ENCODE results near the gene MAPKAPK2. TPM values are rescaled to one million over a fixed set of nuclear protein-coding genes. Genes with fewer than 3 reads are reported as not detected.

Gene MAPKAPK2
- polyA plus RNA-seq, 1 of the 3 experiments (the other 2 are of a cell fraction): 46.8 TPM

DNA sequence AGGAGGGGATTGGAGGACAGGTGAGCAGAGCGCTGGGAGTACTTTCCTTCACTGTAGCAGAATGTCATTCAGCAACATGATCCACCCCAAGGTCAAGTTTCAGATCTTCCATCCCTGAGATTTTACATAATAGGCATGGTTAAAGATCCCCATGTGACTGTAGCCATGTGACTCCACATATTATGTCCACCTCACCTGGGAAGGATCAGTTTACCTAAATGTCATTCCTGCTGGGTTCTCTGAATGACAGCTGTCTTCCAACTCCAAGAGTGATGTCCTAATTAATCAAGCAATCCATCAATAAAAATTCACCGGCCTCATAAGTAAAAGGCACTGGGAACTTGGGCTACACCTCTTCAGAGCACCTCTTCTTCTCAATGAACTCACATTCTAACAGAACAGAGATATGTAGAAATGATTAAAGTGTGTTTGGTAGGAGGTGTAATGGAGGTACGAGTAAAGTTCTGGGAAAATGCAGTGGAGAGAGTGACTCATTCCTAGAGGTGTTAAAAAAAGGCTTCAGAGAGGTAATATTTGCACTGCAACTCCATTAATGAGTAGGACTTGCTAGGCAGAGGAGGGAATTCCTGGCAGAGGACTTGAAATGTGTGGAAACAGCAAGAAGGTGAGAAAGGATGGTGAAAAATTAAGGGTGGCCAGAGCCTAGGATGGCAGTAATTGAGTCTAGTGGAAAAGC is 22.2 kb upstream of the MAPKAPK2 start:
- Histone ChIP-seq H3K9me3 (no peaks in the 10 kb centered on the region), H3K27ac (ENCODE audit: low read depth in 2 of 2, low read length in 1 of 2) (no peak overlapping the region), H3K27me3 (ENCODE audit: insufficient read depth) (peaks cover 23% of the 10 kb centered on the region; the same call in 1 of the 2 replicates), H3K36me3 (replicated peaks in 1 of 2; ENCODE audit: control insufficient read depth in 1 of 2, insufficient read depth in 2 of 2, low read length in 1 of 2) (no peaks in the 10 kb centered on the region), H3F3A (replicated peaks; ENCODE audit: insufficient read depth) (no peaks in the 10 kb centered on the region), H3K4me2 (no peak overlapping the region), H3K4me3 (ENCODE audit: low read depth in 2 of 2, low read length in 1 of 2) (no peak overlapping the region), H3K9me2 (no peaks in the 10 kb centered on the region), H2AFZ (ENCODE audit: low read depth) (no peak overlapping the region), H3K79me2 (ENCODE audit: insufficient read depth) (no peaks in the 10 kb centered on the region), H3K9ac (no peak overlapping the region), H4K20me1 (ENCODE audit: insufficient read depth) (no peaks in the 10 kb centered on the region), H3K4me1 (ENCODE audit: control insufficient read depth in 1 of 2, insufficient read depth in 2 of 2, low read depth in 1 of 2, low read length in 1 of 2) (peaks cover 0 to 6% of the 10 kb centered on the region in 2 experiments; a peak in 1 of 4 replicates)
- WGBS (ENCODE audit: low lambda C conversion rate): 66% methylated on average over 3 of the region's 3 CpGs
- CTCF ChIA-PET: interaction anchor here (1.4 to 17.9 kb wide), 15 partner anchors 9 to 320 kb away, joined by 3 to 450 read pairs (median 25); partner anchors contain the start of genes DYRK3, EIF2D and MAPKAPK2
- POLR2A ChIA-PET: interaction anchor here (2.2 kb wide), 1 partner anchor 27 kb away, joined by 22 read pairs; the partner anchor contains the start of gene DYRK3
- TF ChIP-seq, protein P1, sequence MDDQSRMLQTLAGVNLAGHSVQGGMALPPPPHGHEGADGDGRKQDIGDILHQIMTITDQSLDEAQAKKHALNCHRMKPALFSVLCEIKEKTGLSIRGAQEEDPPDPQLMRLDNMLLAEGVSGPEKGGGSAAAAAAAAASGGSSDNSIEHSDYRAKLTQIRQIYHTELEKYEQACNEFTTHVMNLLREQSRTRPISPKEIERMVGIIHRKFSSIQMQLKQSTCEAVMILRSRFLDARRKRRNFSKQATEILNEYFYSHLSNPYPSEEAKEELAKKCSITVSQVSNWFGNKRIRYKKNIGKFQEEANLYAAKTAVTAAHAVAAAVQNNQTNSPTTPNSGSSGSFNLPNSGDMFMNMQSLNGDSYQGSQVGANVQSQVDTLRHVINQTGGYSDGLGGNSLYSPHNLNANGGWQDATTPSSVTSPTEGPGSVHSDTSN (IDR thresholded peaks at IDR 0.05): no peak
- TF ChIP-seq MXI1 (IDR thresholded peaks at IDR 0.05; ENCODE audit: low read depth, low read length) (no peak), EZH2phosphoT487 (IDR thresholded peaks at IDR 0.05; ENCODE audit: borderline replicate concordance, low read depth) (no peak), RXRA (IDR thresholded peaks at IDR 0.05; ENCODE audit: borderline replicate concordance, low read depth) (no peak), GATA2 (CRISPR knock-in tag; IDR thresholded peaks at IDR 0.05) (no peak), YY1 (IDR thresholded peaks at IDR 0.05; ENCODE audit: low read depth) (no peak), TAF1 (IDR thresholded peaks at IDR 0.05; ENCODE audit: borderline replicate concordance, low read depth, low read length) (no peak), TCF12 (IDR thresholded peaks at IDR 0.05) (no peak)
- TF ChIP-seq, protein P2, sequence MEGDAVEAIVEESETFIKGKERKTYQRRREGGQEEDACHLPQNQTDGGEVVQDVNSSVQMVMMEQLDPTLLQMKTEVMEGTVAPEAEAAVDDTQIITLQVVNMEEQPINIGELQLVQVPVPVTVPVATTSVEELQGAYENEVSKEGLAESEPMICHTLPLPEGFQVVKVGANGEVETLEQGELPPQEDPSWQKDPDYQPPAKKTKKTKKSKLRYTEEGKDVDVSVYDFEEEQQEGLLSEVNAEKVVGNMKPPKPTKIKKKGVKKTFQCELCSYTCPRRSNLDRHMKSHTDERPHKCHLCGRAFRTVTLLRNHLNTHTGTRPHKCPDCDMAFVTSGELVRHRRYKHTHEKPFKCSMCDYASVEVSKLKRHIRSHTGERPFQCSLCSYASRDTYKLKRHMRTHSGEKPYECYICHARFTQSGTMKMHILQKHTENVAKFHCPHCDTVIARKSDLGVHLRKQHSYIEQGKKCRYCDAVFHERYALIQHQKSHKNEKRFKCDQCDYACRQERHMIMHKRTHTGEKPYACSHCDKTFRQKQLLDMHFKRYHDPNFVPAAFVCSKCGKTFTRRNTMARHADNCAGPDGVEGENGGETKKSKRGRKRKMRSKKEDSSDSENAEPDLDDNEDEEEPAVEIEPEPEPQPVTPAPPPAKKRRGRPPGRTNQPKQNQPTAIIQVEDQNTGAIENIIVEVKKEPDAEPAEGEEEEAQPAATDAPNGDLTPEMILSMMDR (IDR thresholded peaks at IDR 0.05): no peak
- TF ChIP-seq, protein P3, sequence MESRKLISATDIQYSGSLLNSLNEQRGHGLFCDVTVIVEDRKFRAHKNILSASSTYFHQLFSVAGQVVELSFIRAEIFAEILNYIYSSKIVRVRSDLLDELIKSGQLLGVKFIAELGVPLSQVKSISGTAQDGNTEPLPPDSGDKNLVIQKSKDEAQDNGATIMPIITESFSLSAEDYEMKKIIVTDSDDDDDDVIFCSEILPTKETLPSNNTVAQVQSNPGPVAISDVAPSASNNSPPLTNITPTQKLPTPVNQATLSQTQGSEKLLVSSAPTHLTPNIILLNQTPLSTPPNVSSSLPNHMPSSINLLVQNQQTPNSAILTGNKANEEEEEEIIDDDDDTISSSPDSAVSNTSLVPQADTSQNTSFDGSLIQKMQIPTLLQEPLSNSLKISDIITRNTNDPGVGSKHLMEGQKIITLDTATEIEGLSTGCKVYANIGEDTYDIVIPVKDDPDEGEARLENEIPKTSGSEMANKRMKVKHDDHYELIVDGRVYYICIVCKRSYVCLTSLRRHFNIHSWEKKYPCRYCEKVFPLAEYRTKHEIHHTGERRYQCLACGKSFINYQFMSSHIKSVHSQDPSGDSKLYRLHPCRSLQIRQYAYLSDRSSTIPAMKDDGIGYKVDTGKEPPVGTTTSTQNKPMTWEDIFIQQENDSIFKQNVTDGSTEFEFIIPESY (IDR thresholded peaks at IDR 0.05; ENCODE audit: borderline replicate concordance, low read depth): no peak
- no peak for DNase-seq

Measured in SK-N-SH (cell line).